Common myeloid progenitor, CD34-positive (primary cell): ENCODE results near the gene C8B.

Experiments used
- CTCF ChIA-PET: fragments of 350-600 bp; sonication (Branson Sonifier 250); formaldehyde crosslinking; loops from one replicate; lab custom pipeline; 2021; ENCODE audit warnings: antibody characterized with exemption; lab: Charles Lee
- POLR2A ChIA-PET: fragments of 350-600 bp; sonication (Branson Sonifier 250); formaldehyde crosslinking; loops from one replicate; lab custom pipeline; 2021; ENCODE audit warnings: antibody characterized with exemption; lab: Charles Lee
- DNase-seq, 3 donors: peaks; one replicate each; pipeline versions ENCODE4 v3.0.0 to v3.0.0-alpha.2; 2013
- H3K27ac ChIP-seq, 2 experiments: 1 replicate in 1 of 2; 2 replicates in 1 of 2; pipeline ENCODE4 v1.7.0; 2013; ENCODE audit warnings: inconsistent platforms in 2 of 2, low read length in 2 of 2, mild to moderate bottlenecking in 2 of 2, low read depth in 1 of 2, moderate library complexity in 1 of 2; ENCODE audit not compliant: severe bottlenecking in 2 of 2, insufficient read depth in 1 of 2, poor library complexity in 1 of 2
- H3K27me3 ChIP-seq, 5 experiments: replicated peaks in 2 of 5; 1 replicate in 3 of 5; 2 replicates in 2 of 5; pipeline versions ENCODE4 v1.6.1 to v1.7.0; 2013; ENCODE audit warnings: low read length in 4 of 5, mild to moderate bottlenecking in 2 of 5, moderate library complexity in 2 of 5, inconsistent platforms in 1 of 5; ENCODE audit not compliant: insufficient read depth in 5 of 5, control insufficient read depth in 4 of 5
- H3K36me3 ChIP-seq, 4 experiments: 1 replicate in 2 of 4; 2 replicates in 2 of 4; pipeline versions ENCODE4 v1.6.1 to v1.7.0; 2013; ENCODE audit warnings: low read length in 3 of 4, control low read depth in 1 of 4, mild to moderate bottlenecking in 1 of 4; ENCODE audit not compliant: control insufficient read depth in 4 of 4, insufficient read depth in 4 of 4
- H3K4me1 ChIP-seq, 4 experiments: 1 replicate in 3 of 4; 2 replicates in 1 of 4; pipeline versions ENCODE4 v1.6.1 to v1.7.1; 2013; ENCODE audit warnings: low read length in 3 of 4, mild to moderate bottlenecking in 3 of 4, control low read depth in 1 of 4, inconsistent platforms in 1 of 4, moderate library complexity in 1 of 4; ENCODE audit not compliant: control insufficient read depth in 4 of 4, insufficient read depth in 4 of 4; ENCODE audit errors: control extremely low read depth in 1 of 4
- H3K4me3 ChIP-seq, 7 experiments: 1 replicate in 4 of 7; 2 replicates in 3 of 7; pipeline versions ENCODE4 v1.5.1 to v1.7.0; 2013; ENCODE audit warnings: mild to moderate bottlenecking in 7 of 7, low read length in 6 of 7, moderate library complexity in 6 of 7, inconsistent platforms in 2 of 7, low read depth in 2 of 7, control low read depth in 1 of 7; ENCODE audit not compliant: insufficient read depth in 4 of 7, control insufficient read depth in 1 of 7; ENCODE audit errors: extremely low read depth in 1 of 7
- H3K9me3 ChIP-seq, 5 experiments: 1 replicate in 4 of 5; 2 replicates in 1 of 5; pipeline versions ENCODE4 v1.6.1 to v1.7.1; 2013; ENCODE audit warnings: low read length in 4 of 5, mild to moderate bottlenecking in 2 of 5, inconsistent platforms in 1 of 5, low read depth in 1 of 5, moderate library complexity in 1 of 5; ENCODE audit not compliant: control insufficient read depth in 4 of 5, insufficient read depth in 2 of 5; ENCODE audit errors: control extremely low read depth in 1 of 5
- WGBS: methylation state at CpG from one replicate; pipeline ENCODE4 v1.1.5; 2013; ENCODE audit not compliant: insufficient coverage; 5-methylcytosine and 5-hydroxymethylcytosine counted together

C8B gene

GRCh38 chr1:56897150-56898004 is 68.4 kb downstream of the C8B start:
- Histone ChIP-seq H3K9me3 (no peaks in the 10 kb centered on the region), H3K36me3 (no peaks in the 10 kb centered on the region), H3K27ac (no peak overlapping the region), H3K27me3 (peaks cover 0 to 4% (median 0%) of the 10 kb centered on the region in 5 experiments), H3K4me3 (no peak overlapping the region), H3K4me1 (no peaks in the 10 kb centered on the region)
- no peak for DNase-seq
- POLR2A ChIA-PET, result no interaction called here
- CTCF ChIA-PET, result no interaction called here
- WGBS, result 81% methylated on average over 4 of the region's 6 CpGs

- CTCF ChIA-PET, result no interaction called here
Measured at GRCh38 chr1:56894014-56894413, 71.8 kb downstream of the C8B start.

GRCh38 chr1:56890229-56890628 is 75.6 kb downstream of the C8B start:
- Histone ChIP-seq H3K27ac (no peak overlapping the region), H3K36me3 (no peaks in the 10 kb centered on the region), H3K27me3 (no peaks in the 10 kb centered on the region), H3K4me1 (no peaks in the 10 kb centered on the region), H3K4me3 (no peak overlapping the region), H3K9me3 (no peaks in the 10 kb centered on the region)
- POLR2A ChIA-PET, result no interaction called here
- CTCF ChIA-PET, result no interaction called here
- no peak for DNase-seq
- 96% methylated on average over 3 of the region's 3 CpGs for WGBS

More at GRCh38 chr1:56894014-56894413, 71.8 kb downstream of the C8B start:
- H3K9me3 ChIP-seq, result no peaks in the 10 kb centered on the region
- no peaks in the 10 kb centered on the region for H3K4me1 ChIP-seq
- no peaks in the 10 kb centered on the region for H3K27me3 ChIP-seq
- no peak overlapping the region for H3K27ac ChIP-seq
- H3K36me3 ChIP-seq, result no peaks in the 10 kb centered on the region
- no peak for DNase-seq
- POLR2A ChIA-PET, result no interaction called here
- no peak overlapping the region for H3K4me3 ChIP-seq

- Histone ChIP-seq H3K4me3 (no peak overlapping the region), H3K36me3 (no peaks in the 10 kb centered on the region), H3K27me3 (no peaks in the 10 kb centered on the region), H3K9me3 (peaks cover 0 to 2% (median 0%) of the 10 kb centered on the region in 5 experiments), H3K4me1 (no peaks in the 10 kb centered on the region), H3K27ac (no peak overlapping the region)
- POLR2A ChIA-PET, result no interaction called here
- CTCF ChIA-PET, result no interaction called here
- no peak for DNase-seq
- 100% methylated on average over 5 of the region's 6 CpGs for WGBS
Measured at GRCh38 chr1:56881417-56881816, 84.4 kb downstream of the C8B start.

GRCh38 chr1:56880774-56881173 is 85.0 kb downstream of the C8B start:
- Histone ChIP-seq H3K36me3 (no peaks in the 10 kb centered on the region), H3K27ac (no peak overlapping the region), H3K4me1 (no peaks in the 10 kb centered on the region), H3K9me3 (peaks cover 0 to 2% (median 0%) of the 10 kb centered on the region in 5 experiments), H3K27me3 (no peaks in the 10 kb centered on the region), H3K4me3 (no peak overlapping the region)
- ChIA-PET CTCF (no interaction called here), POLR2A (no interaction called here)
- WGBS, result 70% methylated on average over 1 of the region's 1 CpG
- no peak for DNase-seq
